Fibroblast of the aortic adventitia (primary cell): ENCODE data around the gene RBMX. TPM values are rescaled to one million over a fixed set of nuclear protein-coding genes. Genes with fewer than 3 reads are reported as not detected.
"Not testable (repeated sequence)": the region's sequence is repeated elsewhere in the genome, so short reads cannot be mapped to it uniquely, and the experiment has no call there.

Source experiments
- DNase-seq: peaks from one replicate; pipeline ENCODE4 v3.0.0-alpha.2; 2010; ENCODE audit warnings: low read depth
- H3K4me3 ChIP-seq: 2 replicates; pipeline ENCODE4 v1.5.1; 2011; ENCODE audit warnings: low read depth, mild to moderate bottlenecking, control low read depth, low read length, moderate library complexity
- total RNA-seq: library from RNA; depleted of rRNA; stranded (reverse); fragments of >200 nt; gene quantifications from 2 replicates; pipeline ENCODE4 v1.2.3, GENCODE V29; 2012; ENCODE audit warnings: low replicate concordance
- TF ChIP-seq, protein P1 (sequence below): IDR thresholded peaks from 2 replicates; pipeline ENCODE4 v1.5.1; 2011; ENCODE audit warnings: mild to moderate bottlenecking, low read length, control low read depth, inconsistent platforms; ENCODE audit not compliant: insufficient read depth

RBMX gene
- total RNA-seq, 1 donor: 245 TPM

DNA sequence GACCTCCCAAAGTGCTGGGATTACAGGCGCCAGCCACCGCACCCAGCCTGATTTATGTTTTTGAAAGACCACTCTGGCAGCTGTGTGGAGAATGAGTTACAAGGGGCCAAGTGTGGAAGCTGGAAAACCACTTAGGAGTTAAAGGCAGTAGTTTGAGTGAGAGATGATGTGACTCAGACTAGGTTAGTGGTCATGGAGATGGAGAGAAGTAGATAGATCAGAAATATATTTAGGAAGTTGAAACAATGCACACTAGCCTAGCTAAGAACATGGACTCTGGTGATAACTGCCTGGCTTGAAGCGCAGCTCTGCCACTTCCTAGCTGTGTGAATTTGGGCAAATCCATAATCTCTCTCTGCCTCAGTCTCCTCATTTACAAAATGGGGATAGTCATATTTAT, 11.9 kb upstream of the RBMX start:
- TF ChIP-seq, protein P1, sequence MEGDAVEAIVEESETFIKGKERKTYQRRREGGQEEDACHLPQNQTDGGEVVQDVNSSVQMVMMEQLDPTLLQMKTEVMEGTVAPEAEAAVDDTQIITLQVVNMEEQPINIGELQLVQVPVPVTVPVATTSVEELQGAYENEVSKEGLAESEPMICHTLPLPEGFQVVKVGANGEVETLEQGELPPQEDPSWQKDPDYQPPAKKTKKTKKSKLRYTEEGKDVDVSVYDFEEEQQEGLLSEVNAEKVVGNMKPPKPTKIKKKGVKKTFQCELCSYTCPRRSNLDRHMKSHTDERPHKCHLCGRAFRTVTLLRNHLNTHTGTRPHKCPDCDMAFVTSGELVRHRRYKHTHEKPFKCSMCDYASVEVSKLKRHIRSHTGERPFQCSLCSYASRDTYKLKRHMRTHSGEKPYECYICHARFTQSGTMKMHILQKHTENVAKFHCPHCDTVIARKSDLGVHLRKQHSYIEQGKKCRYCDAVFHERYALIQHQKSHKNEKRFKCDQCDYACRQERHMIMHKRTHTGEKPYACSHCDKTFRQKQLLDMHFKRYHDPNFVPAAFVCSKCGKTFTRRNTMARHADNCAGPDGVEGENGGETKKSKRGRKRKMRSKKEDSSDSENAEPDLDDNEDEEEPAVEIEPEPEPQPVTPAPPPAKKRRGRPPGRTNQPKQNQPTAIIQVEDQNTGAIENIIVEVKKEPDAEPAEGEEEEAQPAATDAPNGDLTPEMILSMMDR: no peak
- DNase-seq: no peak

GRCh38 chrX:136890596-136890995, 10.1 kb upstream of the RBMX start:
- not testable (repeated sequence) for H3K4me3 ChIP-seq, DNase-seq

More for the DNA sequence above, 11.9 kb upstream of the RBMX start:
- H3K4me3 ChIP-seq: no peak overlapping the region

GRCh38 chrX:136889269-136889668, 8.7 kb upstream of the RBMX start:
- TF ChIP-seq, protein P1: no peak
- DNase-seq: no peak
- H3K4me3 ChIP-seq: no peak overlapping the region

GRCh38 chrX:136880003-136880451, 498 bp downstream of the RBMX start:
- DNase-seq: peak; percentile 19

GRCh38 chrX:136879001-136879687, 1.4 kb downstream of the RBMX start:
- TF ChIP-seq, protein P1: no peak
- peak overlapping the region; percentile 86 for H3K4me3 ChIP-seq
- peak; percentile 27 for DNase-seq

More at GRCh38 chrX:136880003-136880451, 498 bp downstream of the RBMX start:
- TF ChIP-seq, protein P1: no peak
- peak overlapping the region; percentile 86 for H3K4me3 ChIP-seq

DNA sequence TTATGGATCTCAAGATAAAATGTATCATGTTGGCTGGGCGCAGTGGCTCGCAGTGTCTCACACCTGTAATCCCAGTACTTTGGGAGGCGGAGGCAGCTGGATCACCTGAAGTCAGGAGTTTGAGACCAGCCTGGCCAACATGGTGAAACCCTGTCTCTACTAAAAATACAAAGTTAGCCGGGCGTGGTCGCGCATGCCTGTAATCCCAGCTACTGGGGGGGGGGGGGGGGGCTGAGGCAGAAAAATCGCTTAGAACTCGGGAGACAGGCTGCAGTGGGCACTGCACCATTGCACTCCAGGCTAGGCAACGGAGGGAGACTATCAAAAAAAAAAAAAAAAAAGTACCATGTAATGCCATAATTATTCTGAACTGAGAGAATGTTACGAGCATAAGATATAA, 2.1 kb downstream of the RBMX start:
- DNase-seq: no peak
- peak overlapping the region; percentile 86 for H3K4me3 ChIP-seq
- TF ChIP-seq, protein P1: no peak

DNA sequence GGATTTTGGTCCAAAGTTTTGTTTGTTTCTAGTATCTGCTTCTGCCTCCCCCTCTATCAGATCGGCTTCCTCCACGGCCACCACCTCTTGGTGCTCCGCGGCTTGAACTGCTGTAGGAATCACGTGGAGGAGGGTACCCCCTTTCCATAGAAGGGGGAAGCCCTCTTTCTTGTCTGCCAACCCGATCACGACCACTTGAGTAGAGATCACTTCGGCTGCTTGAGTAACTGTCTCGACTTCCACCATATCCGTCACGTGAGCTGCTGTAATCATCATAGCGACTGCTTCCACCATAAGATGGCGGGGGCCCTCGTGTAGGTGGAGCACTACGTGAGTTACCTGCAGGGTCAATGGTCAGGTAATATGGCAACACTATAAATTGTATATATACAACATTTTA, 6.4 kb downstream of the RBMX start:
- not testable (repeated sequence) for H3K4me3 ChIP-seq, DNase-seq

DNA sequence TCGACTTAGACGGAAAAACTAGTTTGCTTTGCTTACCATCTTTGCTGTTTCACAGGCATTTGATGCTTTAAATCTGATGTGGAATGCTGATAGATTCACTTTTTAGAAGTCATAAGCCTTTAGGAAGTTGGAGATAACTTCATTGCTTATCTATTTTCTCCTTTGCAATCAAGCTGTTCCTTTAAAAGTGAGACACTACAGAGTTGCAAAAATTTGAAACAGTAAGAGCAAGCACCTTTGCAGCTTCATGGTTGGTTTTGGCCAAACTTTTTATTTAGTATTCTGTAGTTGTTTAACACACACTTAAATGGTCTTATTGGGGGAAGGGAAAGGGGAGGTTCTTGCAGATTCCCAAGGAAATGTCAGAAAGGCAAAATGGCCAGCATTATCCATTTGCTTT, 7.3 kb downstream of the RBMX start:
- DNase-seq, H3K4me3 ChIP-seq: not testable (repeated sequence)
